GM13977 (cell line): ENCODE results near the gene CCDC122.

Experiments
- DNase-seq: peaks from one replicate; pipeline ENCODE4 v3.0.0; 2012; ENCODE audit warnings: low spot score
- in situ Hi-C: fragments of 300-500 bp; cut with MboI; formaldehyde crosslinking; loops from one replicate; pipeline ENCODE4 v1.12.0; 2022; ENCODE audit warnings: low sequenced_read_pairs, low pct_unique_long_range_greater_than_20kb, mixed read lengths, inconsistent platforms; ENCODE audit not compliant: unreplicated experiment
- TF ChIP-seq, protein P1 (sequence below): IDR thresholded peaks from 2 replicates; pipeline ENCODE4 v1.5.1; 2012; ENCODE audit warnings: mild to moderate bottlenecking, control low read depth; ENCODE audit not compliant: insufficient read depth; ENCODE audit errors: extremely low read depth, missing control alignments

Gene CCDC122

DNA sequence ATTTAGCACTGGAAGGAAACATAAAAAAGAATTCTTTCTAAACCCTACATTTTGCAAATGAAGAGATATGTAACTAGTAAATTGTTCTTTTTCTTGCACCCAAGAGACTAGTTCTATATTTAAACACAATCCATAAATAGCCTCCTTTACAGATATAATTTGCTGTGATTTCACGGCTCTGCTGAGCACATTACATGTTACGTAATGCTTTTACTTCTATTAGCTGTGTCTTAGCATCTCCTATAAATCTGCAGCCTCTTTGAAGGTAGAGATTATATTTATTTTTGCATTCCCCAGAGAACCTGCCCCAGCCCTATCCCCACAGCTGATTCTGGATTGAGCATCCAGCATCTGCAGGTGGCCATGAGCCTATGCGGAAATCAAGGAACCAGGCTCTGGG is 32.3 kb upstream of the CCDC122 start:
- in situ Hi-C loops: no loop called here
- no peak for DNase-seq
- TF ChIP-seq, protein P1, sequence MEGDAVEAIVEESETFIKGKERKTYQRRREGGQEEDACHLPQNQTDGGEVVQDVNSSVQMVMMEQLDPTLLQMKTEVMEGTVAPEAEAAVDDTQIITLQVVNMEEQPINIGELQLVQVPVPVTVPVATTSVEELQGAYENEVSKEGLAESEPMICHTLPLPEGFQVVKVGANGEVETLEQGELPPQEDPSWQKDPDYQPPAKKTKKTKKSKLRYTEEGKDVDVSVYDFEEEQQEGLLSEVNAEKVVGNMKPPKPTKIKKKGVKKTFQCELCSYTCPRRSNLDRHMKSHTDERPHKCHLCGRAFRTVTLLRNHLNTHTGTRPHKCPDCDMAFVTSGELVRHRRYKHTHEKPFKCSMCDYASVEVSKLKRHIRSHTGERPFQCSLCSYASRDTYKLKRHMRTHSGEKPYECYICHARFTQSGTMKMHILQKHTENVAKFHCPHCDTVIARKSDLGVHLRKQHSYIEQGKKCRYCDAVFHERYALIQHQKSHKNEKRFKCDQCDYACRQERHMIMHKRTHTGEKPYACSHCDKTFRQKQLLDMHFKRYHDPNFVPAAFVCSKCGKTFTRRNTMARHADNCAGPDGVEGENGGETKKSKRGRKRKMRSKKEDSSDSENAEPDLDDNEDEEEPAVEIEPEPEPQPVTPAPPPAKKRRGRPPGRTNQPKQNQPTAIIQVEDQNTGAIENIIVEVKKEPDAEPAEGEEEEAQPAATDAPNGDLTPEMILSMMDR: no peak

DNA sequence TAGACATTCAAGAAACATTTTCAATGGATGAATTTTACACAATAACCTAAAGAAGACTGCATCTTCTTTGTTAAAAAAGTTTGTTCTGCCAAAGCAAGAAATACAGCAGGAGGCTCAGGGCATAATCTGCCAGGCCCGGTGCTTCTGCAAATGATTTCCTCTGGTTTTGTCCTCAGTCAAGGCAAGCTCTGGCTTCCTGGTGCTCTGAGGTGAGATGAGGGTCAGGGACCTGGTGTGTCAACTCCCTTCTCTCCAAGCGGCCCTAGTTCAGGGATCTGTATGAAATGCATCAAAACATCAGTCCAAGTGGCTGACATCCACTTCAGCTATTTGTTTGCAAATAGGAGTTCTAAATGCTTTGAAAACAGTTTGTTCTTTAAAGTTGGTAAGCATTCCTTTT is 31.7 kb upstream of the CCDC122 start:
- TF ChIP-seq, protein P1: no peak
- in situ Hi-C loops: no loop called here

DNA sequence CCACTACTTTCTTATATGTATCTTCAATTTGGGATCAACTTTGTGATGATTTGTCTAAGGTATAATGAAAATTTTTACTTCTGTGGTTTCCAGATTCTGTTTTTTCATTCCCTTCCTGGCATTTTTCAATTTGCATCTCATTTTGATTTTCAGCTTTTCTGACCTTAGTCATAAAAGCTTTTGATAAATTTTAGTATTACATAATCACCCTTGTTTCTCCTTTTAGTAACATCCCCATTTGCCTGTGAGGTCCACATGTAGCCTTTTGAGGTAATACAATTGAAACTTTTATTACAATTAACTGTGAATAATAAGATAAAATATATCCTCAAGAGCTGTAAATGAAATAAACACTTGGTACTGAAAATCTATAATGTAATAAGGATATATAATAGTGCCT is 31.3 kb upstream of the CCDC122 start:
- TF ChIP-seq, protein P1: no peak
- DNase-seq: no peak
- in situ Hi-C loops: no loop called here

More for the DNA sequence above, 31.7 kb upstream of the CCDC122 start:
- no peak for DNase-seq

DNA sequence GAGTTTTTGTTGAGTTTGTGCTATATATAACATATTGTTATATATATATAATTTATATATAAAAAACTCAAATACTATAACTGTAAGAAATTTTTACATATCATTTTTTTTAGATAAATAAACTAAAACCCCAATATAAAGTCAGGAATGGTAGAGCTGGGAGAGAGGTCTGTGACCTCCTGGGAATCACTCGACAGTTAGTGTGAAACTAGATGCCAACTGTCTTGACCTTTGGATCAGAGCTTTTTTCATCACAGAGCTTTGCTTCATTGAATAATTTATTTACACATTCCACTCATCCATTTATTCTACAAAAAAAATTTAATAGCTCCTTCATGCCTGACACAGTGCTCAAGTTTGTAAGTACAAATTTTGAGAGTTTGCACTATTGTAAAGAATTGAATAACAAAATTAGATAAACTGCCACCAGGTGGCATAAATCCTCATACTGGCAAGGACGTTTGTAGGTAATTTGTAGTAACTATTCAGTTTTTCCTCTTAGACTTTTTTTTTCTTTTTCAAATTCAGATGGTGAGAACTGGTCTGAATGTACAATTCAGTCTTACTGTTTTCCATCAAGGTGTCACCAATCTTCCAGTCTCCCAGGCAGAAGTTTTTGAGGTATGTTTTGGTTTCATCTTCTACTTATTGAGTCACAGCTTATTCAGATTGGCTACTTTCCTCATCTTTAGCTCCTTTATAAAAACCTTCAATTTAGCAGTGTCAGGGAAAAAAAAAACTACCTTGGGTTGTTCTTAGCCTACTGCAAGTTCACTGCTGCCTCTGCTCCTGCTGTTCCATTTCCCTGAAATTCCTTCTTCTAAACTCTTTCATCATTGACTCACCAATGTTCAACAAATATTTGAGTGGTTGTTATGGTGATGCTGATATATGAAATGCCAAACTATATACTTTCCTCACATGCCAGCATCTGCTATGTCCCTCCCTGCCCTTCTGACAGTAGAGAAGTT is 28.9 kb upstream of the CCDC122 start:
- TF ChIP-seq, protein P1: peak; percentile 25
- in situ Hi-C loops: loop anchor here (10.0 kb wide), 1 partner anchor 526 kb away; no protein-coding TSS in a partner anchor
- DNase-seq: peak; percentile 27

DNA sequence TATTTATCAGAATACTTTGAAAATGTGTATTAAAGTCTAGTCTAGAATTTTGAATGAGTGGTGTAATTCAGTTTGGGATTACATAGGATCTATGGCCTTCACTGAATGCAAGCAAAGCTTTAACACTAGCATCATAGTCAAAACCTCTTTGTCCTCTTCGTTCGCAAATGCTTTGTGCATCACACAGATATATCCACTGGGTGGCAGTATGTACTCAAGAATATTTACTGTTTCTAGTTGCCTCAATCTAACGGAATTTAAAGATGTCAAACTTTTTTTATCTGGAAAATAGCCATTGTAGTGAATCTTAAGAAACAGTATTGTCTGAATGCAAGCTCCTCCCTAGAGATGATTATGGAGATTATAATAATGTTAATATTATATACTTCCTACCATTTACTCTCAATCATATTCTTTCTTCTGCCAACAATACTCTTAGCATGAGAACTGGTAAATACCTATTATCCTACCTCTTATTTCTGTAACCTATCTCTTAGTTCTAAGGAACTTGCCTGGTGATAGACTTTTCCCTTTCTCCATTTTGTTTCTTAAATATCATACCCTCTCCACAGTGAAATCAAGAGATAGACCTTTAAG is 26.0 kb upstream of the CCDC122 start:
- TF ChIP-seq, protein P1: peak; percentile 71

DNA sequence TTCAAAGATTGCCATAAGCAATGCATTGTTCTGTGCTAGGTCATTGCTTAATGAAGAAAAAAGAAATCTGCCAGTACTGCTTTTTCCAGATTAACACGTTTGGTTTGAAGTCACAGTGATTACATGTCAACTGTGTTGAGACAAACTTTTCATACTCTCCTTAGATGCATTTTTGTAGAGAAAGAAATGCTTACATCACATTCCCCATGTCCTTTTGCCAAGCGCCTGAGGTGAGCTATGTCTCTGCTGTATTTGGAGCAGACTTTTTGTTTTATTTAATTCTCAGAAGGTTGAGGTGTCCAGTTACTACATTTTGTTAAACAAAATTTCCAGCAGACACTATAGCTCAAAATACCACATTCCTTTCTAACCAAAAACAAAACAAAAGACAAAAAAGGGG is 16.4 kb upstream of the CCDC122 start:
- in situ Hi-C loops: no loop called here
- TF ChIP-seq, protein P1: no peak
- no peak for DNase-seq

More for the DNA sequence above, 26.0 kb upstream of the CCDC122 start:
- in situ Hi-C loops: loop anchor here (10.0 kb wide), 1 partner anchor 529 kb away; no protein-coding TSS in a partner anchor
- peak; percentile 62 for DNase-seq
